Smooth muscle cell (in vitro differentiated cells): ENCODE data around the gene TMEM192. TPM values are rescaled to one million over a fixed set of nuclear protein-coding genes. Genes with fewer than 3 reads are reported as not detected.

ENCODE experiments used
- DNase-seq: peaks from one replicate; lab custom pipeline; 2025; ENCODE audit not compliant: unreplicated experiment; lab: John Stamatoyannopoulos, UW
- H2AFZ ChIP-seq: fragments of 200-600 bp; sonication (generic); 2 replicates; pipeline ENCODE4 v1.6.0; 2016; ENCODE audit warnings: antibody characterized with exemption, low read depth, mild to moderate bottlenecking
- H3F3A ChIP-seq: fragments of 200-600 bp; sonication (generic); 2 replicates; pipeline ENCODE4 v1.6.0; 2017; ENCODE audit warnings: antibody characterized with exemption, low read depth
- H3K27ac ChIP-seq: fragments of 200-600 bp; sonication (generic); 2 replicates; pipeline ENCODE4 v1.5.1; 2016; ENCODE audit warnings: low read depth, mild to moderate bottlenecking
- H3K27me3 ChIP-seq: fragments of 200-600 bp; sonication (generic); 2 replicates; pipeline ENCODE4 v1.6.1; 2016; ENCODE audit warnings: low read depth, mild to moderate bottlenecking
- H3K36me3 ChIP-seq: fragments of 200-600 bp; sonication (generic); 2 replicates; pipeline ENCODE4 v1.5.1; 2016; ENCODE audit warnings: low read depth
- H3K4me1 ChIP-seq: fragments of 200-600 bp; sonication (generic); 2 replicates; pipeline ENCODE4 v1.5.1; 2016; ENCODE audit warnings: low read depth
- H3K4me2 ChIP-seq: fragments of 200-600 bp; sonication (generic); 2 replicates; pipeline ENCODE4 v1.6.0; 2016; ENCODE audit warnings: mild to moderate bottlenecking
- H3K4me3 ChIP-seq: fragments of 200-600 bp; sonication (generic); 2 replicates; pipeline ENCODE4 v1.5.1; 2016; ENCODE audit warnings: mild to moderate bottlenecking
- H3K79me2 ChIP-seq: fragments of 200-600 bp; sonication (generic); 2 replicates; pipeline ENCODE4 v1.6.0; 2016; ENCODE audit warnings: low read depth, mild to moderate bottlenecking
- H3K9ac ChIP-seq: fragments of 200-600 bp; sonication (generic); 2 replicates; pipeline ENCODE4 v1.6.0; 2016; ENCODE audit warnings: low read depth
- H3K9me3 ChIP-seq: fragments of 200-600 bp; sonication (generic); replicated peaks from 2 replicates; pipeline ENCODE4 v1.5.1; 2016; ENCODE audit warnings: low read depth
- H4K20me1 ChIP-seq: fragments of 200-600 bp; sonication (generic); 2 replicates; pipeline ENCODE4 v1.6.0; 2016; ENCODE audit warnings: low read depth
- CTCF ChIP-seq: fragments of 200-600 bp; sonication (generic); IDR thresholded peaks from 2 replicates; pipeline ENCODE4 v1.5.1; 2017; ENCODE audit warnings: borderline replicate concordance, mild to moderate bottlenecking, antibody characterized with exemption; ENCODE audit not compliant: insufficient read depth, poor library complexity, severe bottlenecking
- WGBS: methylation state at CpG from one replicate; pipeline ENCODE4 v1.1.7; 2016; ENCODE audit warnings: low lambda C conversion rate; 5-methylcytosine and 5-hydroxymethylcytosine counted together
- polyA plus RNA-seq: library from polyadenylated mRNA; unstranded; fragments of >200 nt; fragmentation: Nextera tagmentation; extraction: Ambion mirVana; gene quantifications from 2 replicates; pipeline ENCODE4 v1.2.1, GENCODE V29; 2016
- total RNA-seq: library from RNA; depleted of rRNA; stranded (reverse); fragments of >200 nt; gene quantifications from 2 replicates; pipeline ENCODE4 v1.2.3, GENCODE V29; 2014

The TMEM192 gene
- total RNA-seq = 11.0 and 21.6 TPM in 2 replicates
- polyA plus RNA-seq = 6.2 and 7.8 TPM in 2 replicates

GRCh38 chr4:165112368-165113121, at the start of gene TMEM192:
Gene TMEM192, minus strand, starts transcription at chr4:165112860. Its CDS starts 87 bp downstream, at chr4:165112773.
- peak within 1 kb of the TSS; percentile 82 for H3K27ac ChIP-seq
- no peaks in the 10 kb centered on the region for H3K27me3 ChIP-seq
- H3K79me2 ChIP-seq = no peaks in the 10 kb centered on the region
- under 1% methylated on average over 32 of the region's 66 CpGs for WGBS
- H3K4me2 ChIP-seq = peak within 1 kb of the TSS; percentile 91
- DNase-seq = peak; percentile 91
- peak; percentile 7 for TF ChIP-seq CTCF
- peak within 1 kb of the TSS; percentile 67 for H3K9ac ChIP-seq
- no peaks in the 10 kb centered on the region for H4K20me1 ChIP-seq
- no peaks in the 10 kb centered on the region for H3K9me3 ChIP-seq
- H3K4me1 ChIP-seq = peaks cover 5% of the 10 kb centered on the region
- peak within 1 kb of the TSS; percentile 74 for H3K4me3 ChIP-seq
- no peaks in the 10 kb centered on the region for H3K36me3 ChIP-seq
- peak within 1 kb of the TSS; percentile 88 for H2AFZ ChIP-seq
- no peaks in the 10 kb centered on the region for H3F3A ChIP-seq

GRCh38 chr4:165158762-165159161, 46.1 kb upstream of the TMEM192 start:
- Histone ChIP-seq H3K27me3 (no peaks in the 10 kb centered on the region), H4K20me1 (no peaks in the 10 kb centered on the region), H3K9ac (no peak overlapping the region)

GRCh38 chr4:165156906-165157305, 44.2 kb upstream of the TMEM192 start:
- H4K20me1 ChIP-seq = no peaks in the 10 kb centered on the region
- no peaks in the 10 kb centered on the region for H3K4me1 ChIP-seq
- H3K4me2 ChIP-seq = no peak overlapping the region
- no peaks in the 10 kb centered on the region for H3K9me3 ChIP-seq
- no peak overlapping the region for H3K9ac ChIP-seq
- H3F3A ChIP-seq = no peaks in the 10 kb centered on the region
- TF ChIP-seq CTCF = no peak
- DNase-seq = no peak
- H2AFZ ChIP-seq = no peak overlapping the region
- no peaks in the 10 kb centered on the region for H3K36me3 ChIP-seq
- whole genome bisulfite sequencing = 97% methylated on average over 2 of the region's 2 CpGs
- H3K27ac ChIP-seq = no peak overlapping the region
- H3K4me3 ChIP-seq = no peak overlapping the region
- no peaks in the 10 kb centered on the region for H3K27me3 ChIP-seq
- H3K79me2 ChIP-seq = no peaks in the 10 kb centered on the region

More at GRCh38 chr4:165158762-165159161, 46.1 kb upstream of the TMEM192 start:
- Histone ChIP-seq H3K36me3 (no peaks in the 10 kb centered on the region), H3K4me3 (no peak overlapping the region), H3K79me2 (no peaks in the 10 kb centered on the region), H3K9me3 (no peaks in the 10 kb centered on the region), H2AFZ (no peak overlapping the region), H3F3A (no peaks in the 10 kb centered on the region), H3K27ac (no peak overlapping the region), H3K4me2 (no peak overlapping the region), H3K4me1 (no peaks in the 10 kb centered on the region)
- no peak for DNase-seq
- no peak for TF ChIP-seq CTCF

- H3K36me3 ChIP-seq = no peaks in the 10 kb centered on the region
- no peaks in the 10 kb centered on the region for H4K20me1 ChIP-seq
- H2AFZ ChIP-seq = no peak overlapping the region
- no peaks in the 10 kb centered on the region for H3K27me3 ChIP-seq
- H3K9ac ChIP-seq = no peak overlapping the region
- H3K4me1 ChIP-seq = no peaks in the 10 kb centered on the region
- no peak for TF ChIP-seq CTCF
- H3K4me3 ChIP-seq = no peak overlapping the region
- no peak overlapping the region for H3K4me2 ChIP-seq
- H3K27ac ChIP-seq = no peak overlapping the region
- no peak for DNase-seq
- H3F3A ChIP-seq = no peaks in the 10 kb centered on the region
- H3K9me3 ChIP-seq = no peaks in the 10 kb centered on the region
- H3K79me2 ChIP-seq = no peaks in the 10 kb centered on the region
These were observed 41.8 kb upstream of the TMEM192 start for GRCh38 chr4:165154482-165154881.
